Tibial nerve (tissue), 4 donors: ENCODE measurements around the gene GANAB.

Experiments used
- EP300 ChIP-seq, 2 donors: sonication (generic); formaldehyde crosslinking; IDR thresholded peaks; one replicate each; pipeline ENCODE4 v1.6.1; 2017; ENCODE audit warnings: antibody characterized with exemption in 2 of 2, mild to moderate bottlenecking in 1 of 2
- TF ChIP-seq, protein P1 (sequence below), 5 experiments: fragments of 200-600 bp in 3 of 5; fragments of 450-650 bp in 2 of 5; sonication (generic) in 3 of 5; IDR thresholded peaks; one replicate each; pipeline ENCODE4 v1.5.1; 2016 to 2019; ENCODE audit warnings: antibody characterized with exemption in 5 of 5, mild to moderate bottlenecking in 3 of 5, moderate library complexity in 2 of 5

DNA sequence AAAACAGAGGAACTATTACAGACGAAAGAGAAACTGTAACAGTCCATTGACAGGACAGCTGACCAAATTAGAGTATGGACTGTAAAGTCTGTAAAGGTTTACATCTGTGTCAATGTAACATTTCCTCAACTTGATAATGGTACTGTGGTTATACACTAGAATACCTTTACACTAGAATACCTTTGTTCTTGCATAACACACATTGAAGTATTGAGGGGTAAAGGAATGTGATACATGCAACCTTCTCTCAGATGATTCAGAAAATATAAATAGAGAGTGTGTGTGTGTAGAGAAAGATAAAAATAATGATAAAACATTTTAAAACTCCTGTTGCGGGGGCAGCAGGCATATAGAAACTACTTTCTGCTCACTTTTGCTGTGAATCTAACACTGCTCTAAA, 67.2 kb downstream of the GANAB start:
- TF ChIP-seq, protein P1, sequence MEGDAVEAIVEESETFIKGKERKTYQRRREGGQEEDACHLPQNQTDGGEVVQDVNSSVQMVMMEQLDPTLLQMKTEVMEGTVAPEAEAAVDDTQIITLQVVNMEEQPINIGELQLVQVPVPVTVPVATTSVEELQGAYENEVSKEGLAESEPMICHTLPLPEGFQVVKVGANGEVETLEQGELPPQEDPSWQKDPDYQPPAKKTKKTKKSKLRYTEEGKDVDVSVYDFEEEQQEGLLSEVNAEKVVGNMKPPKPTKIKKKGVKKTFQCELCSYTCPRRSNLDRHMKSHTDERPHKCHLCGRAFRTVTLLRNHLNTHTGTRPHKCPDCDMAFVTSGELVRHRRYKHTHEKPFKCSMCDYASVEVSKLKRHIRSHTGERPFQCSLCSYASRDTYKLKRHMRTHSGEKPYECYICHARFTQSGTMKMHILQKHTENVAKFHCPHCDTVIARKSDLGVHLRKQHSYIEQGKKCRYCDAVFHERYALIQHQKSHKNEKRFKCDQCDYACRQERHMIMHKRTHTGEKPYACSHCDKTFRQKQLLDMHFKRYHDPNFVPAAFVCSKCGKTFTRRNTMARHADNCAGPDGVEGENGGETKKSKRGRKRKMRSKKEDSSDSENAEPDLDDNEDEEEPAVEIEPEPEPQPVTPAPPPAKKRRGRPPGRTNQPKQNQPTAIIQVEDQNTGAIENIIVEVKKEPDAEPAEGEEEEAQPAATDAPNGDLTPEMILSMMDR (IDR thresholded peaks at IDR 0.05): no peak
- TF ChIP-seq EP300 (IDR thresholded peaks at IDR 0.05): no peak
